ENCODE data around the gene EBP. TPM values are rescaled to one million over a fixed set of nuclear protein-coding genes. Genes with fewer than 3 reads are reported as not detected.
A peak's percentile ranks its signal among the peaks of the same experiment; 100 is the strongest.

EBP gene
- total RNA-seq, result 60.0 TPM

- peak; percentile 94 for DNase-seq (ENCODE audit: low spot score)
Measured at GRCh38 chrX:48521353-48522243, at the start of gene EBP. Gene EBP (plus strand): TSS chrX:48521808. CDS start chrX:48523772, 1,964 bp downstream.

- no peak for DNase-seq (ENCODE audit: low spot score)
Measured at GRCh38 chrX:48472225-48472624, 49.4 kb upstream of the EBP start.

- no peak for DNase-seq (ENCODE audit: low spot score)
Measured at GRCh38 chrX:48472851-48473703, 48.5 kb upstream of the EBP start.

- no peak for DNase-seq (ENCODE audit: low spot score)
Measured at GRCh38 chrX:48473704-48473990, 48.0 kb upstream of the EBP start.

- DNase-seq (ENCODE audit: low spot score), result no peak
Measured at GRCh38 chrX:48474127-48474526, 47.5 kb upstream of the EBP start.

GRCh38 chrX:48474581-48474980, 47.0 kb upstream of the EBP start:
- no peak for DNase-seq (ENCODE audit: low spot score)

- no peak for DNase-seq (ENCODE audit: low spot score)
Measured at GRCh38 chrX:48475296-48475695, 46.3 kb upstream of the EBP start.

- peak; percentile 89 for DNase-seq (ENCODE audit: low spot score)
Measured at GRCh38 chrX:48475774-48476577, 45.6 kb upstream of the EBP start, which contains the start of gene FTSJ1. Gene FTSJ1 (plus strand): TSS chrX:48476199. CDS start chrX:48478048, 1,849 bp downstream.

GRCh38 chrX:48476919-48477318, 44.7 kb upstream of the EBP start:
- DNase-seq (ENCODE audit: low spot score), result no peak

- DNase-seq (ENCODE audit: low spot score), result no peak
Measured at GRCh38 chrX:48477960-48478755, 43.5 kb upstream of the EBP start.

- no peak for DNase-seq (ENCODE audit: low spot score)
Measured at GRCh38 chrX:48478806-48479205, 42.8 kb upstream of the EBP start.

- DNase-seq (ENCODE audit: low spot score), result no peak
Measured at GRCh38 chrX:48480142-48480541, 41.5 kb upstream of the EBP start.

GRCh38 chrX:48480583-48480982, 41.0 kb upstream of the EBP start:
- DNase-seq (ENCODE audit: low spot score), result no peak

- DNase-seq (ENCODE audit: low spot score), result no peak
Measured at GRCh38 chrX:48482526-48482925, 39.1 kb upstream of the EBP start.

GRCh38 chrX:48487362-48487798, 34.2 kb upstream of the EBP start:
- DNase-seq (ENCODE audit: low spot score), result no peak

- DNase-seq (ENCODE audit: low spot score), result no peak
Measured at GRCh38 chrX:48488034-48488433, 33.6 kb upstream of the EBP start.

GRCh38 chrX:48489296-48489695, 32.3 kb upstream of the EBP start:
- no peak for DNase-seq (ENCODE audit: low spot score)

GRCh38 chrX:48489892-48490291, 31.7 kb upstream of the EBP start:
- no peak for DNase-seq (ENCODE audit: low spot score)

- DNase-seq (ENCODE audit: low spot score), result no peak
Measured at GRCh38 chrX:48490661-48491060, 30.9 kb upstream of the EBP start.

GRCh38 chrX:48491809-48492208, 29.8 kb upstream of the EBP start:
- DNase-seq (ENCODE audit: low spot score), result no peak

- DNase-seq (ENCODE audit: low spot score), result no peak
Measured at GRCh38 chrX:48492293-48492910, 29.2 kb upstream of the EBP start.
